22Rv1 (cell line): ENCODE results near the gene WFDC11.

Experiments used
- H3K27ac ChIP-seq: fragments of 450-650 bp; 2 replicates; pipeline ENCODE4 v1.5.1; 2017
- ZFX ChIP-seq: fragments of 450-650 bp; IDR thresholded peaks from 2 replicates; pipeline ENCODE4 v1.6.1; 2017; ENCODE audit warnings: antibody characterized with exemption, borderline replicate concordance
- TF ChIP-seq, protein P1 (sequence below): fragments of 450-650 bp; IDR thresholded peaks from 2 replicates; pipeline ENCODE4 v1.5.1; 2017; ENCODE audit warnings: mild to moderate bottlenecking

Gene WFDC11

DNA sequence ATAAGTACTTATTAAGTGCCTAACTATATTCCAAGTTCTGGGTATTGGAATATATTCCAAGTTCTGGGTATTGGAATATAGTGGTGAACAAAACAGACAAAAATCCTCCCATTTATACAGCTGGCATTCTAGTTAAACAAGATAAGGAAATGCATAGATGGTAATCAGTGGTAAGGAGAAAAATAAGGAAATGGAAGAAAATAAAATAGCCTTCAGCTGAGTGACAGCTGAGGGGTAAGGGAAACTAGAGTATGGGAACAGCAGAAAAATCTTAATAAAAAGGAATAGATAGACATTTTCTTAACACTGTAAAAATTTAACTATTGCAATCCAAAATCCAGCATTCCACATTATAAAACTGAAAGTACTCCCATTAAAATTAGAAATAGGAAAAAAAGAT lies 57.7 kb downstream of the WFDC11 start:
- no peak for TF ChIP-seq ZFX
- TF ChIP-seq, protein P1, sequence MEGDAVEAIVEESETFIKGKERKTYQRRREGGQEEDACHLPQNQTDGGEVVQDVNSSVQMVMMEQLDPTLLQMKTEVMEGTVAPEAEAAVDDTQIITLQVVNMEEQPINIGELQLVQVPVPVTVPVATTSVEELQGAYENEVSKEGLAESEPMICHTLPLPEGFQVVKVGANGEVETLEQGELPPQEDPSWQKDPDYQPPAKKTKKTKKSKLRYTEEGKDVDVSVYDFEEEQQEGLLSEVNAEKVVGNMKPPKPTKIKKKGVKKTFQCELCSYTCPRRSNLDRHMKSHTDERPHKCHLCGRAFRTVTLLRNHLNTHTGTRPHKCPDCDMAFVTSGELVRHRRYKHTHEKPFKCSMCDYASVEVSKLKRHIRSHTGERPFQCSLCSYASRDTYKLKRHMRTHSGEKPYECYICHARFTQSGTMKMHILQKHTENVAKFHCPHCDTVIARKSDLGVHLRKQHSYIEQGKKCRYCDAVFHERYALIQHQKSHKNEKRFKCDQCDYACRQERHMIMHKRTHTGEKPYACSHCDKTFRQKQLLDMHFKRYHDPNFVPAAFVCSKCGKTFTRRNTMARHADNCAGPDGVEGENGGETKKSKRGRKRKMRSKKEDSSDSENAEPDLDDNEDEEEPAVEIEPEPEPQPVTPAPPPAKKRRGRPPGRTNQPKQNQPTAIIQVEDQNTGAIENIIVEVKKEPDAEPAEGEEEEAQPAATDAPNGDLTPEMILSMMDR = no peak
- H3K27ac ChIP-seq = no peak overlapping the region

DNA sequence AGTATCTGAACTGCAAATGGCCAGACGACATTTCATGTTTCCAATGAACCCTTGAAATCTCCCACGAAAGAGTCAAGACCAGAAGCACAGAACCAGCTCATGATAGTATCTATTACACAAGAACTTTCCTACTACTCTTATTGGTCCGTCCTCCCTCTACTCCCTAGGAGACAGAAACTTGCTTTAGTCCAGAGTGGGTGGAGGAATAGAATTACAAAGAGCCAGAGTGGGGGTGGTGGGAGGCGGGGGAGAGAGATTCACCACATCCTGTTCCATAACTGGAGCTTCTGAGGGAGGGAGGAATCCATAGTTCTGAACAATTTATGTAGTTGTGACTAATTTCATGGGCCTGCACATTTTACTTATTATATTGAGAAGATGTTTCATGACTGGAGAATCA lies 59.0 kb downstream of the WFDC11 start:
- TF ChIP-seq ZFX = no peak
- TF ChIP-seq, protein P1 = no peak
- no peak overlapping the region for H3K27ac ChIP-seq

DNA sequence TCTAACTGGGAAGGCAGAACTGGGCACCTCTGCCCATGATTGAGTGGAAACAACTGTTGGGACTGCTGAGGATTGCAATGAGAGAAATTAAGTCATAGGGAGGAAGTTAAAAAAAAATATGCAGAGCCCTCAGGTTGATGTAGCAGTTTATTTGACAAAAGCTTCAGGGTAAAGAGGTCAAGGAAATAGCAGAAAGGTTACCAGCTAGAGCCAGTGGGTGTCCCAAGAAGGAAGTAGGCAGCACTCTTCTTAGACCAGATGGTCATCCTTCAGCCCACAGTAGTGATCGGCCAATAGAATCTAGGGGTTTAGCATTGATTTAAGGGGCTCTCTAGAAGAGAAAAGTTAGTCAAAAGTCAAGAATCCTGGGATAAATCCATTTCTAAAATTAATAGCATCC lies 62.2 kb downstream of the WFDC11 start:
- H3K27ac ChIP-seq = no peak overlapping the region
- TF ChIP-seq, protein P1 = no peak
- no peak for TF ChIP-seq ZFX
